A673 (cell line): Measurements from ENCODE around the gene OGA. TPM values are rescaled to one million over a fixed set of nuclear protein-coding genes. Genes with fewer than 3 reads are reported as not detected.

Experiments used
- BruUV-seq: library from RNA; stranded (reverse); fragments of 400-500 nt; replicated peaks from 2 replicates; lab custom pipeline; 2021; lab: Mats Ljungman, UMichigan
- CTCF ChIA-PET: fragments of 300-600 bp; sonication (Branson Sonifier 250); formaldehyde crosslinking; loops from one replicate; lab custom pipeline; 2022; ENCODE audit warnings: antibody characterized with exemption; lab: Charles Lee
- POLR2A ChIA-PET: fragments of 300-600 bp; sonication (Branson Sonifier 250); formaldehyde crosslinking; loops from one replicate; lab custom pipeline; 2022; ENCODE audit warnings: antibody characterized with exemption; ENCODE audit not compliant: low non-redundant PET; lab: Charles Lee
- DNase-seq: peaks from one replicate; pipeline ENCODE4 v3.0.0-alpha.2; 2015; ENCODE audit warnings: low spot score
- H3K27ac ChIP-seq: fragments of 200-600 bp; sonication (generic); 2 replicates; pipeline ENCODE4 v1.5.1; 2016; ENCODE audit warnings: mixed run types, low read depth, mild to moderate bottlenecking, mixed read lengths, antibody characterized with exemption, low read length; ENCODE audit not compliant: poor library complexity, severe bottlenecking
- H3K27me3 ChIP-seq: fragments of 200-600 bp; sonication (generic); replicated peaks from 2 replicates; pipeline ENCODE4 v1.6.1; 2017; ENCODE audit warnings: mixed run types, low read depth, mild to moderate bottlenecking, mixed read lengths, antibody characterized with exemption, low read length; ENCODE audit not compliant: insufficient read depth, poor library complexity
- H3K36me3 ChIP-seq: fragments of 200-600 bp; sonication (generic); 2 replicates; pipeline ENCODE4 v1.6.1; 2016; ENCODE audit warnings: mixed run types, mild to moderate bottlenecking, mixed read lengths, antibody characterized with exemption, low read length; ENCODE audit not compliant: insufficient read depth, poor library complexity, severe bottlenecking
- H3K4me1 ChIP-seq: fragments of 200-600 bp; sonication (generic); 2 replicates; pipeline ENCODE4 v1.6.1; 2017; ENCODE audit warnings: mixed run types, mild to moderate bottlenecking, mixed read lengths, antibody characterized with exemption, low read length; ENCODE audit not compliant: insufficient read depth, poor library complexity, severe bottlenecking
- H3K4me3 ChIP-seq: fragments of 200-600 bp; sonication (generic); 2 replicates; pipeline ENCODE4 v1.5.1; 2016; ENCODE audit warnings: low read depth, mixed run types, mild to moderate bottlenecking, mixed read lengths, low read length; ENCODE audit not compliant: poor library complexity, severe bottlenecking
- H3K9me3 ChIP-seq: fragments of 200-600 bp; sonication (generic); 2 replicates; pipeline ENCODE4 v1.6.1; 2016; ENCODE audit warnings: mixed run types, low read depth, mild to moderate bottlenecking, mixed read lengths, antibody characterized with exemption, low read length; ENCODE audit not compliant: poor library complexity, severe bottlenecking
- CTCF ChIP-seq: fragments of 300-800, 200-600 bp; sonication (generic); conservative IDR thresholded peaks from 2 replicates; pipeline ENCODE4 v1.5.1; 2017; ENCODE audit warnings: low read depth, mild to moderate bottlenecking, antibody characterized with exemption, low read length, moderate library complexity, mixed read lengths
- EZH2 ChIP-seq: fragments of 200-600 bp; sonication (generic); IDR thresholded peaks from 2 replicates; pipeline ENCODE4 v1.6.1; 2017; ENCODE audit warnings: borderline replicate concordance, low read depth, mild to moderate bottlenecking, mixed read lengths, antibody characterized with exemption, low read length; ENCODE audit not compliant: poor library complexity, severe bottlenecking
- intact Hi-C: fragments of 100-400 bp; cut with micrococcal nuclease; formaldehyde crosslinking; loops from one replicate; pipeline ENCODE4 v1.10.0; 2022; ENCODE audit not compliant: unreplicated experiment
- total RNA-seq: library from RNA; stranded (reverse); gene quantifications from 2 replicates; pipeline ENCODE4 v1.2.3, GENCODE V29; 2021

OGA gene
- total RNA-seq, 1 experiment from 2014 or later: 109 TPM

GRCh38 chr10:101767966-101768790 is 50.1 kb downstream of the OGA start:
- no peak for DNase-seq
- CTCF ChIA-PET: no interaction called here
- POLR2A ChIA-PET: no interaction called here
- H3K4me3 ChIP-seq: no peak overlapping the region
- no peaks in the 10 kb centered on the region for H3K36me3 ChIP-seq
- H3K27me3 ChIP-seq: peaks cover 11% of the 10 kb centered on the region
- no TSS peak for BruUV-seq
- no peak overlapping the region for H3K27ac ChIP-seq
- H3K9me3 ChIP-seq: no peaks in the 10 kb centered on the region
- TF ChIP-seq EZH2: no peak
- intact Hi-C loops: no loop called here
- H3K4me1 ChIP-seq: peaks cover 12% of the 10 kb centered on the region

- TF ChIP-seq EZH2 (no peak), CTCF (no peak)
- Histone ChIP-seq H3K27ac (no peak overlapping the region), H3K4me3 (no peak overlapping the region), H3K36me3 (no peaks in the 10 kb centered on the region), H3K9me3 (no peaks in the 10 kb centered on the region), H3K27me3 (peaks cover 5% of the 10 kb centered on the region), H3K4me1 (peaks cover 12% of the 10 kb centered on the region)
- BruUV-seq: no TSS peak
- no peak for DNase-seq
- ChIA-PET POLR2A (no interaction called here), CTCF (no interaction called here)
- intact Hi-C loops: no loop called here
Measured at GRCh38 chr10:101767600-101767945, 50.7 kb downstream of the OGA start.

DNA sequence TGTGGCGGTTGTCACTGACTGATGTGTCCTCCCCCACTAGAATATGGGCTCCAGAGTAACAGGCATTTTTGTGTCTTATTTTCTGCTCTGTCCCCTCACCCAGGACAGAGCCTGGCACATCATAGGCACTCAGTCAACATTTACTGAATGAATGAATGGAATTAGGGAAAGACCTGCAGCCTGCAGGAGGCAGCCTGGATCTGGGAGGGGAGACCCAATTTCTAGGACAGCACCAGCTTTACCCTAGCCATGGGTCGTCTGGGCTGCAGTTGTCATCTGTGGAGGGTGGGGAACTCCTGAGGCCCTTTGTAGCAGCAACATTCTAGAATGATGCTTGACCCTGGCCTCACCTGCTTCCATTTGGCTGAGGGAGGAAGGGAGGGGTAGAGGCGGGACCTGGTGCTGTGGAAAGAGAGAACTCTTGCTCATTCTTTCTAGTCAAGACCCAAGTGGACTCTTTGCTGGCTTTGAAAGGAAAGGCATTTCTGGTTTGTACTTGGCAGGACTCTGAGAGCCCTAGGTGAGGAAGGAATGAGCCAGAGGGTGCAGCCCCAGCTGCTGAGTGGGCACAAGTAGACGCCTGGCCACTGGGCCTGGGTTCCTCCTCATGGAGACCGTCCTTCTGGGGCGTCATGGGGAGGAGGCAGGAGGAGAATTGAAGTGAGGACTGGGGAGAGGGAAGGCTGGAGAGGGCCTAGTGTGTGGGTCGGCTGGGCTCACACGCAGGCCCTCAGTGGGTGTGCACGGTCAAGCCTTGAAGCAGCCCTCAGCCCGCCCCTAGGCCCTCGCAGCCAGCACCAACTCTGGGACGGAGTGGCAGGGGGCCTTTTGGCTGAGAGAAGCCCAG is 51.3 kb downstream of the OGA start:
- Histone ChIP-seq H3K36me3 (no peaks in the 10 kb centered on the region), H3K4me3 (no peak overlapping the region), H3K9me3 (no peaks in the 10 kb centered on the region), H3K27ac (no peak overlapping the region), H3K4me1 (peaks cover 12% of the 10 kb centered on the region), H3K27me3 (no peaks in the 10 kb centered on the region)
- TF ChIP-seq EZH2 (no peak), CTCF (no peak)
- no peak for DNase-seq
- intact Hi-C loops: no loop called here
- ChIA-PET POLR2A (no interaction called here), CTCF (no interaction called here)
- no TSS peak for BruUV-seq
